HepG2 (cell line): ENCODE measurements around the gene LLGL2. TPM values are rescaled to one million over a fixed set of nuclear protein-coding genes. Genes with fewer than 3 reads are reported as not detected.

Source experiments
- CHCHD3 ChIP-seq: sonication (generic); formaldehyde crosslinking; IDR thresholded peaks from 2 replicates; pipeline ENCODE4 v1.8.0; 2022; ENCODE audit warnings: mild to moderate bottlenecking, missing genetic modification reagents, moderate library complexity
- FOXO1 ChIP-seq: sonication (generic); formaldehyde crosslinking; IDR thresholded peaks from 2 replicates; pipeline ENCODE4 v1.4.0; 2020; ENCODE audit warnings: missing genetic modification reagents
- HOXD1 ChIP-seq: sonication (generic); formaldehyde crosslinking; IDR thresholded peaks from 2 replicates; pipeline ENCODE4 v1.5.0; 2020; ENCODE audit warnings: missing genetic modification reagents
- KDM2A ChIP-seq: sonication (generic); formaldehyde crosslinking; IDR thresholded peaks from 2 replicates; pipeline ENCODE4 v1.4.0; 2020; ENCODE audit warnings: low read depth, missing genetic modification reagents, borderline replicate concordance
- MAFG ChIP-seq: sonication (generic); formaldehyde crosslinking; IDR thresholded peaks from 2 replicates; pipeline ENCODE4 v1.5.1; 2020; ENCODE audit warnings: mild to moderate bottlenecking, missing genetic modification reagents
- MBNL3 ChIP-seq: fragments of 250-450 bp; sonication (Bioruptor Pico); conservative IDR thresholded peaks from 2 replicates; pipeline ENCODE4 v1.8.0; 2022; ENCODE audit warnings: mild to moderate bottlenecking, inconsistent platforms
- NFATC3 ChIP-seq: sonication (generic); formaldehyde crosslinking; IDR thresholded peaks from 2 replicates; pipeline ENCODE4 v1.5.1; 2020; ENCODE audit warnings: mild to moderate bottlenecking, missing genetic modification reagents
- NPAS2 ChIP-seq: sonication (generic); formaldehyde crosslinking; IDR thresholded peaks from 2 replicates; pipeline ENCODE4 v1.8.0; 2022; ENCODE audit warnings: mild to moderate bottlenecking, missing genetic modification reagents, borderline replicate concordance
- PCBP1 ChIP-seq: fragments of 200-400 bp; formaldehyde crosslinking; IDR thresholded peaks from 2 replicates; pipeline ENCODE4 v1.6.1; 2017; ENCODE audit warnings: mild to moderate bottlenecking, low read depth, low read length, borderline replicate concordance
- ZFP37 ChIP-seq: sonication (generic); formaldehyde crosslinking; IDR thresholded peaks from 2 replicates; pipeline ENCODE4 v1.4.0; 2020; ENCODE audit warnings: missing genetic modification reagents, borderline replicate concordance
- ZNF235 ChIP-seq: sonication (generic); formaldehyde crosslinking; IDR thresholded peaks from 2 replicates; pipeline ENCODE4 v1.8.1; 2023; ENCODE audit warnings: mild to moderate bottlenecking, missing genetic modification reagents, borderline replicate concordance
- ZNF350 ChIP-seq: sonication (generic); formaldehyde crosslinking; IDR thresholded peaks from 2 replicates; pipeline ENCODE4 v1.4.0; 2020; ENCODE audit warnings: mild to moderate bottlenecking, low read depth, missing genetic modification reagents, borderline replicate concordance
- ZSCAN22 ChIP-seq: sonication (generic); formaldehyde crosslinking; IDR thresholded peaks from 2 replicates; pipeline ENCODE4 v1.4.0; 2020; ENCODE audit warnings: mild to moderate bottlenecking, missing genetic modification reagents
- polyA plus RNA-seq, 8 experiments: library from polyadenylated mRNA; depleted of rRNA in 3 of 8; stranded (reverse) in 7 of 8; unstranded in 1 of 8; fragments of >200 nt; fragmentation: Illumina TruSeq in 4 of 8; extraction: Trizol in 4 of 8; gene quantifications; 2 replicates each; pipeline versions ENCODE4 v1.2.1 to v1.2.3, GENCODE V29; 2011 to 2016; ENCODE audit warnings: low read depth in 4 of 8, missing spikeins in 1 of 8, mixed read lengths in 1 of 8; ENCODE audit not compliant: insufficient read depth in 1 of 8
- total RNA-seq, 5 experiments: library from RNA; depleted of rRNA; stranded (reverse); fragments of >200 nt; fragmentation: Illumina TruSeq; extraction: Trizol; gene quantifications; 2 replicates each; pipeline ENCODE4 v1.2.3, GENCODE V29; 2016; ENCODE audit warnings: low read depth in 1 of 5
- TF ChIP-seq, protein P1 (sequence below): sonication (generic); formaldehyde crosslinking; IDR thresholded peaks from 2 replicates; pipeline ENCODE4 v1.8.0; 2022; ENCODE audit warnings: mild to moderate bottlenecking, missing genetic modification reagents; ENCODE audit not compliant: insufficient replicate concordance
- TF ChIP-seq, protein P2 (sequence below): sonication (generic); formaldehyde crosslinking; IDR thresholded peaks from 2 replicates; pipeline ENCODE4 v1.8.1; 2023; ENCODE audit warnings: mild to moderate bottlenecking, missing genetic modification reagents
- TF ChIP-seq, protein P3 (sequence below): sonication (generic); formaldehyde crosslinking; IDR thresholded peaks from 2 replicates; pipeline ENCODE4 v1.5.1; 2020; ENCODE audit warnings: missing genetic modification reagents, mild to moderate bottlenecking, borderline replicate concordance
- TF ChIP-seq, protein P4 (sequence below): sonication (generic); formaldehyde crosslinking; IDR thresholded peaks from 2 replicates; pipeline ENCODE4 v1.4.0; 2020; ENCODE audit warnings: low read depth, missing genetic modification reagents
- TF ChIP-seq, protein P5 (sequence below): IDR thresholded peaks from 2 replicates; pipeline ENCODE4 v1.6.1; 2016; ENCODE audit warnings: missing genetic modification reagents, missing compliant biosample characterization
- TF ChIP-seq, protein P6 (sequence below): sonication (generic); formaldehyde crosslinking; IDR thresholded peaks from 2 replicates; pipeline ENCODE4 v1.5.0; 2020; ENCODE audit warnings: missing genetic modification reagents, mild to moderate bottlenecking, borderline replicate concordance
- TF ChIP-seq, protein P7 (sequence below): sonication (generic); formaldehyde crosslinking; IDR thresholded peaks from 2 replicates; pipeline ENCODE4 v1.4.0; 2020; ENCODE audit warnings: missing genetic modification reagents

The LLGL2 gene
- total and polyA plus RNA-seq, 2 of the 13 experiments (the other 11 are each of a cell fraction or from before 2014, with no cell fraction given) = 83.0 to 86.7 TPM

DNA sequence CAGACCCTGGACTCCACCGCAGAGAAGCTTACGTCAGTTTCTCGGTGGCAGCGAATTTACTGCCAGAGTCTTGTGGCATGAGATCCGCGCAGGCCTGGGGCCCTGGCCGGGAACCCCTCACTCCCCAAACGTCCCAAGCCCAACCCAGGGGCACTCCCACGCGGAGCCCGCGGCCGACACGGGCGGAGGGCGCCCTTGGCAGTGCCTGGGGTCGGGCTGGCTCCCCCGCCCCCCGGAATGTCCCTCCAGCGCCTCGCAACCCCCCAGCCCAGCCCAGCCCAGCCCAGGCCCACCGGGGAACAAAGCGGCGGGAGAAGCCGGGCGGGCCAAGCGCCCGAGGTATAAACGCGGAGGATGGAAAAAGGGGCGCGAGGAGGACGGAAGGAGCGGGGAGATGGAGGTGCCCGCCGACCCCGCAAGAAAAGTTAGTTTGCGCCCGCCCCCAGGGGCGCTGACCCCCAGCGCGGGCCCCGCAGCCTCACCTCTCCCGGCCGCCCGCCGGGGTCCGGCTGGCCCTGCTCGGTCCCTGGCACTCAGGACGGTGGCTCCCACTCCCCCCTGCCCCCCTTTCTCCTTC is 10.5 kb upstream of the LLGL2 start (continued):
- TF ChIP-seq, protein P1, sequence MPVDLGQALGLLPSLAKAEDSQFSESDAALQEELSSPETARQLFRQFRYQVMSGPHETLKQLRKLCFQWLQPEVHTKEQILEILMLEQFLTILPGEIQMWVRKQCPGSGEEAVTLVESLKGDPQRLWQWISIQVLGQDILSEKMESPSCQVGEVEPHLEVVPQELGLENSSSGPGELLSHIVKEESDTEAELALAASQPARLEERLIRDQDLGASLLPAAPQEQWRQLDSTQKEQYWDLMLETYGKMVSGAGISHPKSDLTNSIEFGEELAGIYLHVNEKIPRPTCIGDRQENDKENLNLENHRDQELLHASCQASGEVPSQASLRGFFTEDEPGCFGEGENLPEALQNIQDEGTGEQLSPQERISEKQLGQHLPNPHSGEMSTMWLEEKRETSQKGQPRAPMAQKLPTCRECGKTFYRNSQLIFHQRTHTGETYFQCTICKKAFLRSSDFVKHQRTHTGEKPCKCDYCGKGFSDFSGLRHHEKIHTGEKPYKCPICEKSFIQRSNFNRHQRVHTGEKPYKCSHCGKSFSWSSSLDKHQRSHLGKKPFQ (CRISPR knock-in tag) = peak; percentile 77
- TF ChIP-seq ZNF235 (CRISPR knock-in tag) (no peak), CHCHD3 (CRISPR knock-in tag) (no peak), HOXD1 (CRISPR knock-in tag) (0 out of 2 replicates have a peak, but pooled peaks have one; percentile 70), MAFG (CRISPR knock-in tag) (no peak), MBNL3 (CRISPR knock-in tag) (no peak), KDM2A (CRISPR knock-in tag) (peak; percentile 40; the same call in 1 of the 2 replicates), ZNF350 (no peak), ZFP37 (no peak), ZSCAN22 (CRISPR knock-in tag) (no peak), NFATC3 (no peak), NPAS2 (CRISPR knock-in tag) (no peak), PCBP1 (no peak), FOXO1 (CRISPR knock-in tag) (0 out of 2 replicates have a peak, but pooled peaks have one; percentile 9)
- TF ChIP-seq, protein P2, sequence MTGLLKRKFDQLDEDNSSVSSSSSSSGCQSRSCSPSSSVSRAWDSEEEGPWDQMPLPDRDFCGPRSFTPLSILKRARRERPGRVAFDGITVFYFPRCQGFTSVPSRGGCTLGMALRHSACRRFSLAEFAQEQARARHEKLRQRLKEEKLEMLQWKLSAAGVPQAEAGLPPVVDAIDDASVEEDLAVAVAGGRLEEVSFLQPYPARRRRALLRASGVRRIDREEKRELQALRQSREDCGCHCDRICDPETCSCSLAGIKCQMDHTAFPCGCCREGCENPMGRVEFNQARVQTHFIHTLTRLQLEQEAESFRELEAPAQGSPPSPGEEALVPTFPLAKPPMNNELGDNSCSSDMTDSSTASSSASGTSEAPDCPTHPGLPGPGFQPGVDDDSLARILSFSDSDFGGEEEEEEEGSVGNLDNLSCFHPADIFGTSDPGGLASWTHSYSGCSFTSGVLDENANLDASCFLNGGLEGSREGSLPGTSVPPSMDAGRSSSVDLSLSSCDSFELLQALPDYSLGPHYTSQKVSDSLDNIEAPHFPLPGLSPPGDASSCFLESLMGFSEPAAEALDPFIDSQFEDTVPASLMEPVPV (CRISPR knock-in tag) = no peak
- TF ChIP-seq, protein P3, sequence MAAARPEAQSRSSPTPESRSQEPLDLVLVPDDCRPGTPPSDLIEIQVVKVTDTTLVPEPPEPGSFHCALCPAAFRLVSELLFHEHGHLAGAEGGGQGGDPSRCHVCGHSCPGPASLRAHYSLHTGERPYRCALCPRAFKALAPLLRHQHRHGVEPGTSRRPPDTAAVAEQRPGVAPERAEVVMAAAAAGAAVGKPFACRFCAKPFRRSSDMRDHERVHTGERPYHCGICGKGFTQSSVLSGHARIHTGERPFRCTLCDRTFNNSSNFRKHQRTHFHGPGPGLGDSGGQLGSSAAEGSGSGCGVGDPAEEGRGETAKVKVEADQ = no peak
- TF ChIP-seq, protein P4, sequence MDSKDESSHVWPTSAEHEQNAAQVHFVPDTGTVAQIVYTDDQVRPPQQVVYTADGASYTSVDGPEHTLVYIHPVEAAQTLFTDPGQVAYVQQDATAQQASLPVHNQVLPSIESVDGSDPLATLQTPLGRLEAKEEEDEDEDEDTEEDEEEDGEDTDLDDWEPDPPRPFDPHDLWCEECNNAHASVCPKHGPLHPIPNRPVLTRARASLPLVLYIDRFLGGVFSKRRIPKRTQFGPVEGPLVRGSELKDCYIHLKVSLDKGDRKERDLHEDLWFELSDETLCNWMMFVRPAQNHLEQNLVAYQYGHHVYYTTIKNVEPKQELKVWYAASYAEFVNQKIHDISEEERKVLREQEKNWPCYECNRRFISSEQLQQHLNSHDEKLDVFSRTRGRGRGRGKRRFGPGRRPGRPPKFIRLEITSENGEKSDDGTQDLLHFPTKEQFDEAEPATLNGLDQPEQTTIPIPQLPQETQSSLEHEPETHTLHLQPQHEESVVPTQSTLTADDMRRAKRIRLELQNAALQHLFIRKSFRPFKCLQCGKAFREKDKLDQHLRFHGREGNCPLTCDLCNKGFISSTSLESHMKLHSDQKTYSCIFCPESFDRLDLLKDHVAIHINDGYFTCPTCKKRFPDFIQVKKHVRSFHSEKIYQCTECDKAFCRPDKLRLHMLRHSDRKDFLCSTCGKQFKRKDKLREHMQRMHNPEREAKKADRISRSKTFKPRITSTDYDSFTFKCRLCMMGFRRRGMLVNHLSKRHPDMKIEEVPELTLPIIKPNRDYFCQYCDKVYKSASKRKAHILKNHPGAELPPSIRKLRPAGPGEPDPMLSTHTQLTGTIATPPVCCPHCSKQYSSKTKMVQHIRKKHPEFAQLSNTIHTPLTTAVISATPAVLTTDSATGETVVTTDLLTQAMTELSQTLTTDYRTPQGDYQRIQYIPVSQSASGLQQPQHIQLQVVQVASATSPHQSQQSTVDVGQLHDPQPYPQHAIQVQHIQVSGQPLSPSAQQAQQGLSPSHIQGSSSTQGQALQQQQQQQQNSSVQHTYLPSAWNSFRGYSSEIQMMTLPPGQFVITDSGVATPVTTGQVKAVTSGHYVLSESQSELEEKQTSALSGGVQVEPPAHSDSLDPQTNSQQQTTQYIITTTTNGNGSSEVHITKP (CRISPR knock-in tag) = no peak; the same call in 1 of the 2 replicates
- TF ChIP-seq, protein P5, sequence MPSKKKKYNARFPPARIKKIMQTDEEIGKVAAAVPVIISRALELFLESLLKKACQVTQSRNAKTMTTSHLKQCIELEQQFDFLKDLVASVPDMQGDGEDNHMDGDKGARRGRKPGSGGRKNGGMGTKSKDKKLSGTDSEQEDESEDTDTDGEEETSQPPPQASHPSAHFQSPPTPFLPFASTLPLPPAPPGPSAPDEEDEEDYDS (CRISPR knock-in tag) = no peak
- TF ChIP-seq, protein P6, sequence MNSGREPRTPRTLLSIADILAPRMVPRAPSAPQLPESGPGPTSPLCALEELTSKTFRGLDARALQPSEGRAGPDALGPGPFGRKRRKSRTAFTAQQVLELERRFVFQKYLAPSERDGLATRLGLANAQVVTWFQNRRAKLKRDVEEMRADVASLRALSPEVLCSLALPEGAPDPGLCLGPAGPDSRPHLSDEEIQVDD (CRISPR knock-in tag) = no peak
- TF ChIP-seq, protein P7, sequence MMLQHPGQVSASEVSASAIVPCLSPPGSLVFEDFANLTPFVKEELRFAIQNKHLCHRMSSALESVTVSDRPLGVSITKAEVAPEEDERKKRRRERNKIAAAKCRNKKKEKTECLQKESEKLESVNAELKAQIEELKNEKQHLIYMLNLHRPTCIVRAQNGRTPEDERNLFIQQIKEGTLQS (CRISPR knock-in tag) = no peak
